Chondrocyte (in vitro differentiated cells): ENCODE data around the gene EARS2. TPM values are rescaled to one million over a fixed set of nuclear protein-coding genes. Genes with fewer than 3 reads are reported as not detected.

Source experiments
- DNase-seq: peaks from one replicate; pipeline ENCODE4 v3.0.0; 2021; ENCODE audit warnings: mixed read lengths, low spot score
- H3K27ac Mint-ChIP-seq: one replicate; pipeline ENCODE4 v1.8.0; 2021; ENCODE audit warnings: mild to moderate bottlenecking, moderate library complexity, mixed read lengths; ENCODE audit not compliant: unreplicated experiment
- H3K27me3 Mint-ChIP-seq: 2 replicates; pipeline ENCODE4 v1.8.0; 2021; ENCODE audit warnings: low read depth, mixed read lengths
- H3K36me3 Mint-ChIP-seq: 2 replicates; pipeline ENCODE4 v1.8.0; 2021; ENCODE audit warnings: low read depth, mixed read lengths
- H3K4me1 Mint-ChIP-seq: 2 replicates; pipeline ENCODE4 v1.8.0; 2021; ENCODE audit warnings: low read depth, mild to moderate bottlenecking, mixed read lengths
- H3K4me3 Mint-ChIP-seq: one replicate; pipeline ENCODE4 v1.8.0; 2021; ENCODE audit warnings: mild to moderate bottlenecking, moderate library complexity, mixed read lengths; ENCODE audit not compliant: unreplicated experiment
- H3K9me3 Mint-ChIP-seq: 2 replicates; pipeline ENCODE4 v1.8.0; 2021; ENCODE audit warnings: low read depth, mixed read lengths
- total RNA-seq: library from RNA; stranded (reverse); gene quantifications from 3 replicates; pipeline ENCODE4 v1.2.1, GENCODE V29; 2021
- TF ChIP-seq, protein P1 (sequence below): fragments of 200-600 bp; sonication (generic); IDR thresholded peaks from 2 replicates; pipeline ENCODE4 v1.5.0; 2021; ENCODE audit warnings: antibody characterized with exemption, mild to moderate bottlenecking, moderate library complexity

The EARS2 gene
- total RNA-seq, 1 donor from 2014 or later: 13.9 TPM

DNA sequence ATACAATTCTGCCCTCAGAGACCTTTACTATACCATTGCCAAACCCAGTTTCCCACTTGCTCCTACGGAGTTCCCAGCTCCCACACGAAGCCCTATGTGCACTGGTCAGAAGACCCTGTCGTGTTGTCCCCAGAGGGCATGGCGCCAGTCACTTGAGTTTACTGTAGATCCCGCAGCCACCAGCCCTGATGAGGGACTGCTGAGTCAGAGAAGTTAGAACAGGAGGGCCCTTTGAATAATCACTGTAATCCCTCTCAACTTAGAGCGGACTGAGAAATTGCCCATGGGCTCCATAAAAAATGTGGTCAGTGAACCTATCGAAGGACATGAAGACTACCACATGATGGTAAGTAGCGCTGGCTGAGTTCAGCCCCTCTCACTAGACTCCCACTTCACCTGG lies 9.6 kb upstream of the EARS2 start:
- Mint-ChIP-seq H3K9me3 (no peaks in the 10 kb centered on the region), H3K4me1 (no peaks in the 10 kb centered on the region), H3K27ac (no peak overlapping the region), H3K36me3 (peaks cover 51% of the 10 kb centered on the region), H3K27me3 (no peaks in the 10 kb centered on the region), H3K4me3 (no peak overlapping the region)
- TF ChIP-seq, protein P1, sequence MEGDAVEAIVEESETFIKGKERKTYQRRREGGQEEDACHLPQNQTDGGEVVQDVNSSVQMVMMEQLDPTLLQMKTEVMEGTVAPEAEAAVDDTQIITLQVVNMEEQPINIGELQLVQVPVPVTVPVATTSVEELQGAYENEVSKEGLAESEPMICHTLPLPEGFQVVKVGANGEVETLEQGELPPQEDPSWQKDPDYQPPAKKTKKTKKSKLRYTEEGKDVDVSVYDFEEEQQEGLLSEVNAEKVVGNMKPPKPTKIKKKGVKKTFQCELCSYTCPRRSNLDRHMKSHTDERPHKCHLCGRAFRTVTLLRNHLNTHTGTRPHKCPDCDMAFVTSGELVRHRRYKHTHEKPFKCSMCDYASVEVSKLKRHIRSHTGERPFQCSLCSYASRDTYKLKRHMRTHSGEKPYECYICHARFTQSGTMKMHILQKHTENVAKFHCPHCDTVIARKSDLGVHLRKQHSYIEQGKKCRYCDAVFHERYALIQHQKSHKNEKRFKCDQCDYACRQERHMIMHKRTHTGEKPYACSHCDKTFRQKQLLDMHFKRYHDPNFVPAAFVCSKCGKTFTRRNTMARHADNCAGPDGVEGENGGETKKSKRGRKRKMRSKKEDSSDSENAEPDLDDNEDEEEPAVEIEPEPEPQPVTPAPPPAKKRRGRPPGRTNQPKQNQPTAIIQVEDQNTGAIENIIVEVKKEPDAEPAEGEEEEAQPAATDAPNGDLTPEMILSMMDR: no peak
- DNase-seq: no peak

DNA sequence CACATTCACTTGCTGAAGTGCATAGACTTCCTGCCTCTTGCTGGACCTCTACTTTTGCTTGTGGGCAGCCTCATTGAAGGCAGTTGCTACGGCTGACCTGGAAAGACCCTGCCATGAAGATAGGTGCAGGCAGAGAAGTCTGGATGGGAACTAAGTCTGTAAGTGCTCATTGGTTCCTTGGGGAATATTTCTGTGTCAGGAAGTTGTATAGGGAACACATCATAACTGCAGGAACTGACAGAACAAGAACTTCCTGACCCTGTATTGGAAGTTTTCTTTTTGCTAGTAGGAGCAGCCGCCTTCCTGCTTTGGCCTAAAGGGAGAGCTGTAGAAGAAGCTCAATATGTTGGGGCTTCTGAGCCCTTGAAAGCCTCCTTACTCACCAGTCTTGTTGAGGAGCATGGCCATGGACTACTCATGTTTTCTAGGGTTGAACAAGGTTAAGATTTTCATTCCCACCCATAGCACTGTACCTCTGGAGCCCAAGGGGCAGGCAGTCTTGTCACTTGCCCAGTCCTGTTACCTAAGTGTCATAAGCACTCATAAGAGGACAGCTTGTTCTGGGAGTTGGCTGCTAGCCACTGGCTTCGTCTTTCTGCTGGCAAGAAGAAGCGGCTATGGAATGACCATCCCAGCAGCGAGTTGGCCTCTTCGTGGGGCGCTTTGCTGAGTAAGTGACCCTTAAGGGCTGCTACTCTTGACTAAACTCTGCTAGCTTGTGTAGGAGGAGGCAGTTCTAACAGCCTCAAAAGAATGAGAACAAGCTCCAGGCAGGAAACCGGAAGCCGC lies 7.6 kb upstream of the EARS2 start:
- Mint-ChIP-seq H3K4me3 (no peak overlapping the region), H3K9me3 (no peaks in the 10 kb centered on the region), H3K4me1 (peaks cover 7% of the 10 kb centered on the region), H3K27me3 (no peaks in the 10 kb centered on the region), H3K36me3 (peaks cover 44% of the 10 kb centered on the region), H3K27ac (no peak overlapping the region)
- DNase-seq: no peak
- TF ChIP-seq, protein P1: no peak

DNA sequence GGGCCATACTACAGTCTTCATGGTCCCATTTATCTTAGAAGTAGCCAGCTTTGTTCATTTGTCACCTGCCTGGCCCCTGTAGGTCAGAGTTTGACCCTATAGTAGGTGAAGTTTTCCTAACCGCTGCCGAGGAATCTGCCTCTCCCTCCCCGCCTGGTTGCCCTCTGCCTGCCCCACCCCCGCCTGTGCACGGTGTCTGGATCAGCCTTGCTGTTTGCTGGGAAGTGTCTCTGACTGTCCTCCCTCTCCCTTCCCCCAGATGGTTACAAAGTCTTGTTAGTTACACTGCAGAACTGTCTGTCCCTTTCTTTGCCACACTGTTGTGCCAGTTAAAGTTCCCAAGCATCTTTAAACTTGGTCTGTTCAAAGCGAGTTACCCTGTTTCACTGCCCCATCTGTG lies 6.0 kb upstream of the EARS2 start:
- peaks cover 37% of the 10 kb centered on the region for H3K36me3 Mint-ChIP-seq
- no peak overlapping the region for H3K4me3 Mint-ChIP-seq
- no peaks in the 10 kb centered on the region for H3K9me3 Mint-ChIP-seq
- peaks cover 22% of the 10 kb centered on the region for H3K4me1 Mint-ChIP-seq
- no peaks in the 10 kb centered on the region for H3K27me3 Mint-ChIP-seq
- DNase-seq: no peak
- TF ChIP-seq, protein P1: no peak
- no peak overlapping the region for H3K27ac Mint-ChIP-seq

GRCh38 chr16:23562505-23562904 lies 5.4 kb upstream of the EARS2 start:
- no peak for DNase-seq
- H3K27me3 Mint-ChIP-seq: no peaks in the 10 kb centered on the region
- TF ChIP-seq, protein P1: no peak
- peaks cover 22% of the 10 kb centered on the region for H3K4me1 Mint-ChIP-seq
- no peaks in the 10 kb centered on the region for H3K9me3 Mint-ChIP-seq
- H3K4me3 Mint-ChIP-seq: no peak overlapping the region
- no peak overlapping the region for H3K27ac Mint-ChIP-seq
- peaks cover 35% of the 10 kb centered on the region for H3K36me3 Mint-ChIP-seq

- peaks cover 28% of the 10 kb centered on the region for H3K4me1 Mint-ChIP-seq
- H3K4me3 Mint-ChIP-seq: no peak overlapping the region
- no peaks in the 10 kb centered on the region for H3K27me3 Mint-ChIP-seq
- no peak overlapping the region for H3K27ac Mint-ChIP-seq
- peaks cover 32% of the 10 kb centered on the region for H3K36me3 Mint-ChIP-seq
- TF ChIP-seq, protein P1: no peak
- H3K9me3 Mint-ChIP-seq: no peaks in the 10 kb centered on the region
- DNase-seq: no peak
These were observed 4.4 kb upstream of the EARS2 start for GRCh38 chr16:23561586-23561985.
